H1 (cell line): ENCODE data around the gene ARHGAP23. TPM values are rescaled to one million over a fixed set of nuclear protein-coding genes. Genes with fewer than 3 reads are reported as not detected.

Experiments
- CTCF ChIA-PET: fragments of 300-600 bp; sonication (Branson Sonifier 250); formaldehyde crosslinking; loops from one replicate; lab custom pipeline; 2021; ENCODE audit not compliant: partially characterized antibody; lab: Charles Lee
- POLR2A ChIA-PET: fragments of 300-600 bp; sonication (Branson Sonifier 250); formaldehyde crosslinking; loops from one replicate; lab custom pipeline; 2021; ENCODE audit warnings: inconsistent platforms; ENCODE audit not compliant: partially characterized antibody; lab: Charles Lee
- DNase-seq, 2 experiments: peaks; one replicate each; pipeline versions ENCODE4 v3.0.0 to v3.0.0-alpha.2; 2010 to 2022; ENCODE audit warnings: low spot score in 2 of 2, low read depth in 1 of 2, mixed read lengths in 1 of 2
- FAIRE-seq: peaks from 2 replicates; lab custom pipeline; 2011; peaks lifted over from hg19 to GRCh38; lab: Jason Lieb, UNC
- H2AFZ ChIP-seq: 2 replicates; pipeline ENCODE4 v1.8.1; 2012; ENCODE audit warnings: low read length, inconsistent platforms
- H2AK5ac ChIP-seq: 2 replicates; pipeline ENCODE4 v1.6.1; 2013; ENCODE audit warnings: low read depth, low read length
- H2BK120ac ChIP-seq: replicated peaks from 2 replicates; pipeline ENCODE3; 2013; ENCODE audit warnings: low read depth, low read length, inconsistent platforms
- H2BK12ac ChIP-seq: 2 replicates; pipeline ENCODE4 v1.6.1; 2013; ENCODE audit warnings: low read depth, low read length
- H2BK15ac ChIP-seq: 2 replicates; pipeline ENCODE4 v1.6.1; 2013; ENCODE audit warnings: low read length
- H2BK20ac ChIP-seq: 2 replicates; pipeline ENCODE4 v1.6.1; 2013; ENCODE audit warnings: low read length
- H2BK5ac ChIP-seq: 2 replicates; pipeline ENCODE4 v1.6.1; 2013; ENCODE audit warnings: low read depth, low read length
- H3K14ac ChIP-seq: 2 replicates; pipeline ENCODE4 v1.6.1; 2013; ENCODE audit warnings: inconsistent platforms; ENCODE audit not compliant: insufficient read length
- H3K18ac ChIP-seq: 2 replicates; pipeline ENCODE4 v1.6.1; 2013; ENCODE audit warnings: low read length; ENCODE audit errors: extremely low read depth
- H3K23ac ChIP-seq: 2 replicates; pipeline ENCODE4 v1.6.1; 2013; ENCODE audit warnings: inconsistent platforms; ENCODE audit not compliant: insufficient read length
- H3K23me2 ChIP-seq: 2 replicates; pipeline ENCODE4 v1.6.1; 2013; ENCODE audit warnings: low read depth, low read length
- H3K27ac ChIP-seq: 2 replicates; pipeline ENCODE4 v1.6.1; 2011; ENCODE audit warnings: low read depth, low read length, inconsistent platforms
- H3K27me3 ChIP-seq, 4 experiments: replicated peaks in 1 of 4; 1 replicate in 1 of 4; 2 replicates in 3 of 4; pipeline versions ENCODE4 v1.6.1 to v1.8.1; 2011 to 2013; ENCODE audit warnings: low read length in 3 of 4, mild to moderate bottlenecking in 3 of 4, inconsistent platforms in 2 of 4, mixed read lengths in 2 of 4, moderate library complexity in 1 of 4; ENCODE audit not compliant: control insufficient read depth in 3 of 4, insufficient read depth in 3 of 4; ENCODE audit errors: extremely low read depth in 1 of 4
- H3K36me3 ChIP-seq, 4 experiments: 2 replicates each; pipeline versions ENCODE4 v1.6.1 to v1.8.1; 2011 to 2013; ENCODE audit warnings: mild to moderate bottlenecking in 4 of 4, low read length in 3 of 4, moderate library complexity in 2 of 4, control low read depth in 1 of 4, inconsistent platforms in 1 of 4; ENCODE audit not compliant: insufficient read depth in 4 of 4, control insufficient read depth in 2 of 4
- H3K4ac ChIP-seq: replicated peaks from 2 replicates; pipeline ENCODE3; 2013; ENCODE audit warnings: low read length, low read depth, mixed read lengths, inconsistent platforms; ENCODE audit not compliant: insufficient read length
- H3K4me1 ChIP-seq, 4 experiments: replicated peaks in 1 of 4; 1 replicate in 1 of 4; 2 replicates in 3 of 4; pipeline versions ENCODE4 v1.6.1 to v1.8.1; 2011 to 2013; ENCODE audit warnings: low read length in 3 of 4, inconsistent platforms in 2 of 4, mixed read lengths in 1 of 4; ENCODE audit not compliant: insufficient read depth in 4 of 4, control insufficient read depth in 3 of 4
- H3K4me2 ChIP-seq, 2 experiments: 2 replicates each; pipeline versions ENCODE4 v1.6.1 to v1.8.1; 2011 to 2013; ENCODE audit warnings: low read depth in 2 of 2, low read length in 2 of 2, control low read depth in 1 of 2, inconsistent platforms in 1 of 2, mild to moderate bottlenecking in 1 of 2; ENCODE audit not compliant: insufficient read depth in 1 of 2
- H3K4me3 ChIP-seq, 4 experiments: fragments of 200-600, 300-600 bp in 1 of 4; sonication (generic), shearing (Covaris generic), sonication (Bioruptor Twin) in 1 of 4; 2 replicates each; pipeline versions ENCODE4 v1.5.1 to v1.8.1; 2011 to 2016; ENCODE audit warnings: low read length in 4 of 4, low read depth in 3 of 4, control low read depth in 2 of 4, inconsistent platforms in 2 of 4, mild to moderate bottlenecking in 2 of 4, mixed read lengths in 1 of 4, moderate library complexity in 1 of 4; ENCODE audit not compliant: insufficient read depth in 2 of 4; ENCODE audit errors: extremely low read depth in 1 of 4
- H3K56ac ChIP-seq: replicated peaks from 2 replicates; pipeline ENCODE3; 2013; ENCODE audit warnings: low read depth, mild to moderate bottlenecking, mixed read lengths, low read length, inconsistent platforms; ENCODE audit not compliant: insufficient read length
- H3K79me1 ChIP-seq: 2 replicates; pipeline ENCODE4 v1.6.1; 2013; ENCODE audit warnings: low read depth, low read length, control low read depth
- H3K79me2 ChIP-seq, 2 experiments: 2 replicates each; pipeline versions ENCODE4 v1.6.1 to v1.8.1; 2012 to 2013; ENCODE audit warnings: low read length in 2 of 2, mild to moderate bottlenecking in 2 of 2, inconsistent platforms in 1 of 2; ENCODE audit not compliant: insufficient read depth in 2 of 2, control insufficient read depth in 1 of 2
- H3K9ac ChIP-seq, 4 experiments: replicated peaks in 1 of 4; 1 replicate in 1 of 4; 2 replicates in 3 of 4; pipeline versions ENCODE4 v1.6.1 to v1.8.1; 2011 to 2013; ENCODE audit warnings: low read depth in 3 of 4, low read length in 3 of 4, control low read depth in 2 of 4, mild to moderate bottlenecking in 2 of 4, moderate library complexity in 2 of 4, inconsistent platforms in 1 of 4; ENCODE audit errors: extremely low read depth in 1 of 4
- H3K9me3 ChIP-seq, 2 experiments: 2 replicates each; pipeline versions ENCODE4 v1.6.1 to v1.8.1; 2012 to 2013; ENCODE audit warnings: mild to moderate bottlenecking in 2 of 2, moderate library complexity in 2 of 2, control low read depth in 1 of 2, inconsistent platforms in 1 of 2, low read depth in 1 of 2, low read length in 1 of 2, mixed read lengths in 1 of 2; ENCODE audit not compliant: insufficient read depth in 2 of 2
- H4K20me1 ChIP-seq, 2 experiments: replicated peaks in 1 of 2; 2 replicates each; pipeline versions ENCODE3 to v1.8.1; 2011 to 2013; ENCODE audit warnings: inconsistent platforms in 2 of 2, low read length in 2 of 2, mild to moderate bottlenecking in 1 of 2; ENCODE audit not compliant: insufficient read depth in 2 of 2, control insufficient read depth in 1 of 2
- H4K5ac ChIP-seq: 2 replicates; pipeline ENCODE4 v1.6.1; 2013; ENCODE audit warnings: low read length, low read depth, mixed read lengths, inconsistent platforms; ENCODE audit not compliant: insufficient read length
- H4K8ac ChIP-seq: 2 replicates; pipeline ENCODE4 v1.8.0; 2013; ENCODE audit warnings: mild to moderate bottlenecking, moderate library complexity, low read length, inconsistent platforms; ENCODE audit not compliant: insufficient read depth; ENCODE audit errors: extremely low read depth
- H4K91ac ChIP-seq: replicated peaks from 2 replicates; pipeline ENCODE3; 2013; ENCODE audit warnings: low read length, mixed read lengths, inconsistent platforms; ENCODE audit not compliant: insufficient read length
- HDAC2 ChIP-seq, 2 experiments: fragments of 300-600 bp in 1 of 2; sonication (generic) in 1 of 2; IDR thresholded peaks; 2 replicates each; pipeline ENCODE4 v1.6.1; 2011 to 2012; ENCODE audit warnings: low read depth in 2 of 2, low read length in 2 of 2, mild to moderate bottlenecking in 2 of 2, moderate library complexity in 2 of 2, borderline replicate concordance in 1 of 2, inconsistent platforms in 1 of 2
- HDAC6 ChIP-seq: IDR thresholded peaks from one replicate; pipeline ENCODE4 v1.7.1; 2012; ENCODE audit warnings: low read depth, mild to moderate bottlenecking, inconsistent platforms, low read length, moderate library complexity
- POLR2AphosphoS5 ChIP-seq: IDR thresholded peaks from 2 replicates; pipeline ENCODE4 v1.6.1; 2011; ENCODE audit warnings: low read depth, low read length
- RBBP5 ChIP-seq: IDR thresholded peaks from 2 replicates; pipeline ENCODE4 v1.7.1; 2012; ENCODE audit warnings: low read depth, mild to moderate bottlenecking, inconsistent platforms, low read length, moderate library complexity, borderline replicate concordance
- RXRA ChIP-seq: IDR thresholded peaks from 2 replicates; pipeline ENCODE4 v1.6.1; 2011; ENCODE audit warnings: low read depth, mild to moderate bottlenecking, low read length, moderate library complexity; ENCODE audit not compliant: insufficient read depth
- SUZ12 ChIP-seq: fragments of 200-600 bp; sonication (generic); IDR thresholded peaks from 2 replicates; pipeline ENCODE4 v1.6.1; 2012; ENCODE audit warnings: mild to moderate bottlenecking, inconsistent platforms, low read length, moderate library complexity, mixed read lengths
- TAF7 ChIP-seq: optimal IDR thresholded peaks from 2 replicates; pipeline ENCODE3; 2011; ENCODE audit warnings: low read depth, mild to moderate bottlenecking, inconsistent platforms, low read length, moderate library complexity, borderline replicate concordance
- WGBS, 2 experiments: shearing (Covaris generic) in 1 of 2; methylation state at CpG; one replicate each; pipeline versions ENCODE4 v1.1.6 to v1.1.7; 2013 to 2015; ENCODE audit warnings: low lambda C conversion rate in 2 of 2, mixed read lengths in 2 of 2, inconsistent platforms in 1 of 2, low coverage in 1 of 2, missing lambda C conversion rate in 1 of 2; ENCODE audit not compliant: insufficient replicate concordance in 2 of 2, insufficient coverage in 1 of 2, insufficient read length in 1 of 2; ENCODE audit errors: extremely low coverage in 1 of 2, missing lambda C conversion rate in 1 of 2; 5-methylcytosine and 5-hydroxymethylcytosine counted together
- polyA plus RNA-seq, 7 experiments: library from polyadenylated mRNA; depleted of rRNA in 3 of 7; stranded (reverse) in 5 of 7; unstranded in 2 of 7; fragments of >200 nt in 5 of 7; fragments of 200-250 nt in 2 of 7; gene quantifications; 1 replicate in 5 of 7; 2 replicates in 1 of 7; 4 replicates in 1 of 7; pipeline versions ENCODE4 v1.2.1 to v1.2.3, GENCODE V29; 2011 to 2013; ENCODE audit warnings: missing spikeins in 2 of 7, mixed read lengths in 2 of 7
- total RNA-seq: library from RNA; stranded (reverse); fragmentation: NEBNext Ultra II Directional; extraction: Animal tissue kit (Norgen Biotek cat#: 25700); gene quantifications from 2 replicates; pipeline ENCODE4 v1.2.1, GENCODE V29; 2021
- TF ChIP-seq, protein P1 (sequence below), 3 experiments: IDR thresholded peaks; 1 replicate in 2 of 3; 2 replicates in 1 of 3; pipeline versions ENCODE4 v1.5.1 to v1.6.1; 2011; ENCODE audit warnings: low read length in 3 of 3, mild to moderate bottlenecking in 3 of 3, inconsistent platforms in 2 of 3, low read depth in 1 of 3, moderate library complexity in 1 of 3; ENCODE audit not compliant: insufficient read depth in 1 of 3; ENCODE audit errors: control extremely low read depth in 1 of 3

The ARHGAP23 gene
- total and polyA plus RNA-seq, 2 of the 8 experiments (the other 6 are each of a cell fraction or from before 2014, with no cell fraction given): 16.3 to 107 TPM

DNA sequence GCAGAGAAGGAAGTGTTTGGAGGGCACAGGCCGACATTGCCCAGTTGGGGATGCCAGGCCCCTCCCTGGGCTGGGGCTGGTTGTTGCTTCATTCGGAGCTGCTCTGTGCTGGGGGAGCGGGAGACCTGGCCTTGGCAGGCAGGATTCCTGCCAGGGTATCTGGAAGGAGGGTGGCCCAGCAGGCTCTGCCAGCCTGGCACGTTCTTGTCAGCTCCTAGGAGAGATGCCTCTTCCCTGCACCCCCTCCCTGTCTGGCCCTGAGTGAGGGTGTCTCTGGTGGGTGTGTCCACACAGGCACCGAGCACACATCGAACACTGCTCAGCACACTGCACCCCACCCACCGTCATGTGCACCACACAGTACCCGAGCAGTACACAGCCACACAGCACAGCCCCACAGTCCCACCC lies 35.2 kb downstream of the ARHGAP23 start:
- CTCF ChIA-PET: interaction anchor here (1.0 to 2.2 kb wide), 4 partner anchors 12 to 39 kb away, joined by 4 to 11 read pairs (median 5); no protein-coding TSS in a partner anchor
- H4K20me1 ChIP-seq: peaks cover 8 to 34% of the 10 kb centered on the region in 2 experiments
- TF ChIP-seq SUZ12 (no peak), HDAC2 (IDR thresholded peaks at IDR 0.05; ENCODE audit: borderline replicate concordance in 1 of 2, low read depth in 2 of 2, low read length in 2 of 2) (no peak), POLR2AphosphoS5 (no peak), RXRA (no peak), TAF7 (no peak), HDAC6 (no peak), RBBP5 (no peak)
- TF ChIP-seq, protein P1, sequence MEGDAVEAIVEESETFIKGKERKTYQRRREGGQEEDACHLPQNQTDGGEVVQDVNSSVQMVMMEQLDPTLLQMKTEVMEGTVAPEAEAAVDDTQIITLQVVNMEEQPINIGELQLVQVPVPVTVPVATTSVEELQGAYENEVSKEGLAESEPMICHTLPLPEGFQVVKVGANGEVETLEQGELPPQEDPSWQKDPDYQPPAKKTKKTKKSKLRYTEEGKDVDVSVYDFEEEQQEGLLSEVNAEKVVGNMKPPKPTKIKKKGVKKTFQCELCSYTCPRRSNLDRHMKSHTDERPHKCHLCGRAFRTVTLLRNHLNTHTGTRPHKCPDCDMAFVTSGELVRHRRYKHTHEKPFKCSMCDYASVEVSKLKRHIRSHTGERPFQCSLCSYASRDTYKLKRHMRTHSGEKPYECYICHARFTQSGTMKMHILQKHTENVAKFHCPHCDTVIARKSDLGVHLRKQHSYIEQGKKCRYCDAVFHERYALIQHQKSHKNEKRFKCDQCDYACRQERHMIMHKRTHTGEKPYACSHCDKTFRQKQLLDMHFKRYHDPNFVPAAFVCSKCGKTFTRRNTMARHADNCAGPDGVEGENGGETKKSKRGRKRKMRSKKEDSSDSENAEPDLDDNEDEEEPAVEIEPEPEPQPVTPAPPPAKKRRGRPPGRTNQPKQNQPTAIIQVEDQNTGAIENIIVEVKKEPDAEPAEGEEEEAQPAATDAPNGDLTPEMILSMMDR (IDR thresholded peaks at IDR 0.05; ENCODE audit: control extremely low read depth in 1 of 3, insufficient read depth in 1 of 3, low read depth in 1 of 3, low read length in 3 of 3): no peak

More for the DNA sequence above, 35.2 kb downstream of the ARHGAP23 start:
- H4K8ac ChIP-seq: peak overlapping the region; percentile 42; the same call in 1 of the 2 replicates
- no peak overlapping the region for H2BK20ac ChIP-seq
- WGBS, 2 experiments: 92% methylated on average over 8 of the region's 8 CpGs; no CpG with 5 or more reads in 1 of the 2 experiments
- H3K23ac ChIP-seq: no peak overlapping the region
- H3K36me3 ChIP-seq: peaks cover 12 to 72% (median 38%) of the 10 kb centered on the region in 4 experiments
- H2BK15ac ChIP-seq: 0 out of 2 replicates have a peak overlapping the region, but pooled peaks have one; percentile 16
- DNase-seq (no peak), FAIRE-seq (no peak)
- H2BK12ac ChIP-seq: no peak overlapping the region
- no peaks in the 10 kb centered on the region for H3K9me3 ChIP-seq
- H3K79me2 ChIP-seq: peaks cover 0 to 33% of the 10 kb centered on the region in 2 experiments; a peak in 2 of 4 replicates
- H3K79me1 ChIP-seq: peaks cover 15% of the 10 kb centered on the region
- peaks cover 0 to 5% (median 3%) of the 10 kb centered on the region in 4 experiments; a peak in 4 of 7 replicates for H3K4me1 ChIP-seq
- POLR2A ChIA-PET: interaction anchor here (0.7 to 3.5 kb wide), 3 partner anchors 9 to 13 kb away, joined by 3 to 30 read pairs (median 10); no protein-coding TSS in a partner anchor
- H3K9ac ChIP-seq: no peak overlapping the region
- H3K18ac ChIP-seq: no peak overlapping the region
- no peaks in the 10 kb centered on the region for H3K27me3 ChIP-seq
- H2AK5ac ChIP-seq: no peak overlapping the region
- no peak overlapping the region for H3K4ac ChIP-seq
- H2AFZ ChIP-seq: no peak overlapping the region
- no peak overlapping the region for H3K4me2 ChIP-seq
- H3K14ac ChIP-seq: no peak overlapping the region
- no peak overlapping the region for H4K5ac ChIP-seq
- H3K56ac ChIP-seq: no peak overlapping the region
- H3K23me2 ChIP-seq: peaks cover 3% of the 10 kb centered on the region; the same call in 1 of the 2 replicates
- H4K91ac ChIP-seq: no peak overlapping the region
- no peak overlapping the region for H3K4me3 ChIP-seq
- no peak overlapping the region; the same call in 1 of the 2 replicates for H3K27ac ChIP-seq
- H2BK120ac ChIP-seq: no peak overlapping the region
- peak overlapping the region; percentile 81 for H2BK5ac ChIP-seq
